Activated T-helper 2 cell treated with anti-CD3 and anti-CD28 coated beads, Interferon-gamma antibody, Interleukin-2, Interleukin-4, amounts not matched to agents 10 μg/mL and 5 μg/mL and 100 μg/mL, durations not matched to agents 14 hours and 24 hours and 36 hours (primary cell): Measurements from ENCODE around the gene IGSF9B. TPM values are rescaled to one million over a fixed set of nuclear protein-coding genes. Genes with fewer than 3 reads are reported as not detected.

Experiments
- total RNA-seq: library from RNA; stranded (reverse); gene quantifications from 2 replicates; pipeline ENCODE4 v1.2.3, GENCODE V29; 2022

The IGSF9B gene
- total RNA-seq, 1 donor from 2014 or later: 101 TPM

Other genes starting within 250 kb of the IGSF9B start
- not detected in 2 replicates for gene SPATA19, start 111.5 kb downstream of the IGSF9B start, total RNA-seq
- 2.4 and 3.4 TPM in 2 replicates for gene JAM3, start 112.1 kb upstream of the IGSF9B start, total RNA-seq